Loucy (cell line): ENCODE measurements around the gene TRAPPC1.

Experiments
- H2AFZ ChIP-seq: fragments of 200-600 bp; sonication (generic); 2 replicates; pipeline ENCODE4 v1.6.0; 2016; ENCODE audit warnings: antibody characterized with exemption, mild to moderate bottlenecking, low read length, moderate library complexity
- H3F3A ChIP-seq: fragments of 200-600 bp; 2 replicates; pipeline ENCODE4 v1.6.0; 2016; ENCODE audit warnings: antibody characterized with exemption, low read depth, mild to moderate bottlenecking
- H3K27me3 ChIP-seq: fragments of 200-600 bp; sonication (generic); 2 replicates; pipeline ENCODE4 v1.6.1; 2014; ENCODE audit warnings: low read length, mild to moderate bottlenecking; ENCODE audit not compliant: insufficient read depth, poor library complexity, severe bottlenecking
- H3K36me3 ChIP-seq: fragments of 200-600 bp; sonication (generic); 2 replicates; pipeline ENCODE4 v1.6.1; 2016; ENCODE audit warnings: low read length; ENCODE audit not compliant: insufficient read depth
- H3K4me1 ChIP-seq: fragments of 200-600 bp; sonication (generic); 2 replicates; pipeline ENCODE4 v1.5.1; 2014; ENCODE audit warnings: low read length, mild to moderate bottlenecking; ENCODE audit not compliant: insufficient read depth, poor library complexity, severe bottlenecking
- H3K4me2 ChIP-seq: fragments of 200-600 bp; sonication (generic); 2 replicates; pipeline ENCODE4 v1.6.0; 2014; ENCODE audit warnings: antibody characterized with exemption, low read length, low read depth, mild to moderate bottlenecking; ENCODE audit not compliant: poor library complexity, severe bottlenecking
- H3K4me3 ChIP-seq: fragments of 200-600 bp; sonication (generic); 2 replicates; pipeline ENCODE4 v1.5.1; 2014; ENCODE audit warnings: low read length, mild to moderate bottlenecking, mixed read lengths; ENCODE audit not compliant: poor library complexity, severe bottlenecking
- H3K79me2 ChIP-seq: fragments of 200-600 bp; sonication (generic); 2 replicates; pipeline ENCODE4 v1.6.1; 2014; ENCODE audit warnings: low read length; ENCODE audit not compliant: insufficient read depth
- H3K9ac ChIP-seq: fragments of 200-600 bp; sonication (generic); 2 replicates; pipeline ENCODE4 v1.6.0; 2014; ENCODE audit warnings: mild to moderate bottlenecking, low read depth, low read length, moderate library complexity; ENCODE audit not compliant: poor library complexity, severe bottlenecking
- H3K9me2 ChIP-seq: fragments of 200-600 bp; sonication (generic); replicated peaks from 2 replicates; pipeline ENCODE4 v1.6.1; 2016; ENCODE audit warnings: low read depth, low read length, mixed read lengths
- H3K9me3 ChIP-seq: fragments of 200-600 bp; sonication (generic); 2 replicates; pipeline ENCODE4 v1.6.1; 2014; ENCODE audit warnings: mild to moderate bottlenecking, antibody characterized with exemption, low read length, low read depth; ENCODE audit not compliant: insufficient read depth
- H4K20me1 ChIP-seq: fragments of 200-600 bp; sonication (generic); 2 replicates; pipeline ENCODE4 v1.6.0; 2014; ENCODE audit warnings: antibody characterized with exemption, low read length, mild to moderate bottlenecking; ENCODE audit not compliant: insufficient read depth, poor library complexity, severe bottlenecking
- EZH2phosphoT487 ChIP-seq: fragments of 200-600 bp; IDR thresholded peaks from 2 replicates; pipeline ENCODE4 v1.6.1; 2018; ENCODE audit warnings: antibody characterized with exemption, mild to moderate bottlenecking, moderate library complexity, borderline replicate concordance
- TF ChIP-seq, protein P1 (sequence below): fragments of 200-600 bp; sonication (generic); conservative IDR thresholded peaks from 2 replicates; pipeline ENCODE4 v1.5.1; 2014; ENCODE audit warnings: mild to moderate bottlenecking, antibody characterized with exemption, low read length

TRAPPC1 gene

DNA sequence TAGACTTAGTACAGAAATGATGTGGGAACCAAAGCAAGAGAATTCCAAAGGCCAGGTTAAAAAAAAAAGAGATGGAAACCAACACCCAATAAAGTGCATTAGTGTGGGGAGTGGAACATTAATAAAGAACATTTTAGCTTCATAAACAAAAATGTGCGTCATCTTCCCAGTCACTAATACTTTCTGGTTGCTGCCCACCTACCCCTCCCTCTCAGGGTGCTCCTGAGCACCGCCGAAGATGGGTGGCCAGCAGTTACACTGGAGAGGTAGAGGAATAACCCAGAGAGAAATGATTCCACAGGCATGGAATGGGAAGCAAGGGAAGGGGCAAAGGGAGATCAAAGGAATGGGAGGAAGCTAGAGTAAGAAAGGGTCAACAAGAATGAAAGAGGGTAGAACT is 49.1 kb downstream of the TRAPPC1 start:
- Histone ChIP-seq H3F3A (peaks cover 22% of the 10 kb centered on the region), H3K27me3 (no peaks in the 10 kb centered on the region)

DNA sequence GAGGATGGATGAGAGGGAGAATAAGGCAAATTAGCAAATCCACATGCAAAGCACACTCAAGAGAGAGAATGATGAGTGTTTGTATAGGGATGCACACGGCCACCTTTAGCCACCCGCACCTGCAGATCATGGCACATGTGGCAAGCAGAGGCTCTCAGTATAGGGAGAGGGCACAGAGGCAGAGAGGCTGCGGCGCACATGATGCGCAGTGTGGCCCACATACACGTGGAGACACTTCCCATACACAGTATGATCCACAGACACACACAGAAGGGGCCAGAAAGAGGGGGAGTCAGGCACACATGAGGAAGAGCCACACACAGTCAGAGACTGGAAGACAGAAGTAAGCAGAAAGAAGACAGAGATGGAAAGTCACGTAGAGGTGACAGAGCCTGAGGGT is 49.7 kb downstream of the TRAPPC1 start:
- H3F3A ChIP-seq = peaks cover 21% of the 10 kb centered on the region
- H3K79me2 ChIP-seq = peaks cover 71% of the 10 kb centered on the region
- H3K27me3 ChIP-seq = no peaks in the 10 kb centered on the region
- H4K20me1 ChIP-seq = no peaks in the 10 kb centered on the region
- H3K9ac ChIP-seq = peak overlapping the region; percentile 86
- H3K9me2 ChIP-seq = no peaks in the 10 kb centered on the region
- TF ChIP-seq, protein P1, sequence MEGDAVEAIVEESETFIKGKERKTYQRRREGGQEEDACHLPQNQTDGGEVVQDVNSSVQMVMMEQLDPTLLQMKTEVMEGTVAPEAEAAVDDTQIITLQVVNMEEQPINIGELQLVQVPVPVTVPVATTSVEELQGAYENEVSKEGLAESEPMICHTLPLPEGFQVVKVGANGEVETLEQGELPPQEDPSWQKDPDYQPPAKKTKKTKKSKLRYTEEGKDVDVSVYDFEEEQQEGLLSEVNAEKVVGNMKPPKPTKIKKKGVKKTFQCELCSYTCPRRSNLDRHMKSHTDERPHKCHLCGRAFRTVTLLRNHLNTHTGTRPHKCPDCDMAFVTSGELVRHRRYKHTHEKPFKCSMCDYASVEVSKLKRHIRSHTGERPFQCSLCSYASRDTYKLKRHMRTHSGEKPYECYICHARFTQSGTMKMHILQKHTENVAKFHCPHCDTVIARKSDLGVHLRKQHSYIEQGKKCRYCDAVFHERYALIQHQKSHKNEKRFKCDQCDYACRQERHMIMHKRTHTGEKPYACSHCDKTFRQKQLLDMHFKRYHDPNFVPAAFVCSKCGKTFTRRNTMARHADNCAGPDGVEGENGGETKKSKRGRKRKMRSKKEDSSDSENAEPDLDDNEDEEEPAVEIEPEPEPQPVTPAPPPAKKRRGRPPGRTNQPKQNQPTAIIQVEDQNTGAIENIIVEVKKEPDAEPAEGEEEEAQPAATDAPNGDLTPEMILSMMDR = no peak
- TF ChIP-seq EZH2phosphoT487 = no peak
- peaks cover 60% of the 10 kb centered on the region for H3K4me1 ChIP-seq
- H3K4me3 ChIP-seq = peak overlapping the region; percentile 74
- no peak overlapping the region for H2AFZ ChIP-seq
- peak overlapping the region; percentile 92 for H3K4me2 ChIP-seq
- no peaks in the 10 kb centered on the region for H3K36me3 ChIP-seq
- H3K9me3 ChIP-seq = no peaks in the 10 kb centered on the region

More for the DNA sequence above, 49.1 kb downstream of the TRAPPC1 start:
- Histone ChIP-seq H3K4me2 (peak overlapping the region; percentile 92), H3K4me3 (peak overlapping the region; percentile 74), H3K9ac (peak overlapping the region; percentile 86), H3K9me3 (no peaks in the 10 kb centered on the region), H2AFZ (no peak overlapping the region), H3K4me1 (peaks cover 56% of the 10 kb centered on the region), H3K36me3 (no peaks in the 10 kb centered on the region), H4K20me1 (peaks cover under 1% of the 10 kb centered on the region), H3K79me2 (peaks cover 68% of the 10 kb centered on the region), H3K9me2 (no peaks in the 10 kb centered on the region)
- no peak for TF ChIP-seq EZH2phosphoT487
- TF ChIP-seq, protein P1 = no peak

DNA sequence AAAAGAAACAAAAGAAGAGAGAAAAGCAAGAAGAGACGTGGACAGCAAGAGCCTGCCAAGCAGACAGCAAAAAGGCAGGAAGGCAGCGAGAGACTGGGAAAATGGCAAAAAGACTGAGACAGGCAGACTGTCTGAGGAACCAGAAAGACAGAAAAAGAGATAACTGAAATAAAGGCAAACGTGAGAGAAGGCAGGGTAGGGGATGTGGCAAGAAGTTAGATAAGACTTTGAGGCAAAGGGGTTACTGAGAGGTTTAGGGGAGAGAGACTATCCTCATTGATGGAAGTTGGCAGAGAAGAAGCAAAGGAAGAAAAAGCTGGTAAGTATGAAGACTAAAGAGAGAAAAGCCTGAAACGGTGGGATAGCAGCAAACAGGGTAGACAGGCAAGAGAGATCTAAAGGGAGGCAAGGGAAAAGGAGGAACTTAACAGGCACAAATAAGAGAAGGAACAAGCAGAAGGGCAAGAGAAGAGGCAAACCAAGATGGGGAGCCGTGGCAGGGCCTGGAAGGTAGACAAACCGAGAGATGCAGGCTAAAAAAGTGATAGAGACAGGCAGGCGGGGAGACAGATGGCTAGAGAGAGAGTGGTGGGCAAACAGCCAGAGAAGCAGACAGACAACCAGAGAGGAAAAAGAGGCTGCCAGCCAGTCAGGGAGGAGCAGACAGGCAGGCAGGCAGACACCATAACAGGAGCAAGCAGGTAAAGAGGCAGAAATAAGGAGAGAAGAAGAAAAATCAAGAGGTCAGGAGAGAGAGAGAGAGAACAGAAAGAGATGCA is 50.3 kb downstream of the TRAPPC1 start:
- peak overlapping the region; percentile 86 for H3K9ac ChIP-seq

More for the DNA sequence above, 50.3 kb downstream of the TRAPPC1 start:
- Histone ChIP-seq H3K4me3 (peak overlapping the region; percentile 74), H3K27me3 (no peaks in the 10 kb centered on the region), H4K20me1 (no peaks in the 10 kb centered on the region), H3F3A (peaks cover 15% of the 10 kb centered on the region), H3K9me3 (no peaks in the 10 kb centered on the region), H3K4me2 (peak overlapping the region; percentile 92), H3K9me2 (no peaks in the 10 kb centered on the region), H3K79me2 (peaks cover 65% of the 10 kb centered on the region), H3K36me3 (no peaks in the 10 kb centered on the region), H3K4me1 (peaks cover 62% of the 10 kb centered on the region), H2AFZ (no peak overlapping the region)
- TF ChIP-seq EZH2phosphoT487 = no peak
- TF ChIP-seq, protein P1 = no peak
